ENCODE measurements around the gene DLG2.

DLG2 gene

GRCh38 chr11:84722583-84723108, 904.5 kb downstream of the DLG2 start:
- DNase-seq (ENCODE audit: low read depth), result no peak
- H3K4me3 ChIP-seq (replicated peaks; ENCODE audit: low read depth, low read length), result no peak overlapping the region
- TF ChIP-seq CTCF (IDR thresholded peaks at IDR 0.05; ENCODE audit: low read length, missing control alignments), result no peak

- TF ChIP-seq CTCF (IDR thresholded peaks at IDR 0.05; ENCODE audit: low read length, missing control alignments), result no peak
- no peak overlapping the region for H3K4me3 ChIP-seq (replicated peaks; ENCODE audit: low read depth, low read length)
- no peak for DNase-seq (ENCODE audit: low read depth)
Observed at GRCh38 chr11:84721561-84721961, 905.6 kb downstream of the DLG2 start.

GRCh38 chr11:84720706-84721402, 906.3 kb downstream of the DLG2 start:
- peak; percentile 1 for DNase-seq (ENCODE audit: low read depth)
- no peak overlapping the region for H3K4me3 ChIP-seq (replicated peaks; ENCODE audit: low read depth, low read length)
- TF ChIP-seq CTCF (IDR thresholded peaks at IDR 0.05; ENCODE audit: low read length, missing control alignments), result no peak

- no peak for TF ChIP-seq CTCF (IDR thresholded peaks at IDR 0.05; ENCODE audit: low read length, missing control alignments)
- DNase-seq (ENCODE audit: low read depth), result no peak
- no peak overlapping the region for H3K4me3 ChIP-seq (replicated peaks; ENCODE audit: low read depth, low read length)
Observed at GRCh38 chr11:84719935-84720577, 907.1 kb downstream of the DLG2 start.

GRCh38 chr11:84714316-84714780, 912.8 kb downstream of the DLG2 start:
- TF ChIP-seq CTCF (IDR thresholded peaks at IDR 0.05; ENCODE audit: low read length, missing control alignments), result peak; percentile 45
- DNase-seq (ENCODE audit: low read depth), result peak; percentile 41
- H3K4me3 ChIP-seq (replicated peaks; ENCODE audit: low read depth, low read length), result no peak overlapping the region

- DNase-seq (ENCODE audit: low read depth), result no peak
- no peak for TF ChIP-seq CTCF (IDR thresholded peaks at IDR 0.05; ENCODE audit: low read length, missing control alignments)
- H3K4me3 ChIP-seq (replicated peaks; ENCODE audit: low read depth, low read length), result no peak overlapping the region
Observed at GRCh38 chr11:84691830-84692229, 935.3 kb downstream of the DLG2 start.
